Transverse colon (tissue), 4 donors: Measurements from ENCODE around the gene CRACDL. TPM values are rescaled to one million over a fixed set of nuclear protein-coding genes. Genes with fewer than 3 reads are reported as not detected.
A peak's percentile ranks its signal among the peaks of the same experiment; 100 is the strongest.

Experiments used
- DNase-seq: peaks from one replicate; pipeline ENCODE4 v3.0.0-alpha.2; 2019
- H3K27ac ChIP-seq, 4 donors: fragments of 200-600 bp; sonication (generic); 2 replicates each; pipeline ENCODE4 v1.5.1; 2016 to 2018; ENCODE audit warnings: inconsistent platforms in 4 of 4
- H3K27me3 ChIP-seq: fragments of 200-600 bp; sonication (generic); 2 replicates; pipeline ENCODE4 v1.5.1; 2017; ENCODE audit warnings: inconsistent platforms
- H3K36me3 ChIP-seq, 4 donors: fragments of 200-600 bp; sonication (generic); 2 replicates each; pipeline ENCODE4 v1.5.1; 2017 to 2019; ENCODE audit warnings: inconsistent platforms in 4 of 4
- H3K4me1 ChIP-seq, 4 donors: fragments of 200-600 bp; sonication (generic); 2 replicates each; pipeline ENCODE4 v1.5.1; 2017 to 2020; ENCODE audit warnings: inconsistent platforms in 4 of 4
- H3K4me3 ChIP-seq, 4 donors: fragments of 200-600 bp; sonication (generic); 1 replicate in 1 of 4; 2 replicates in 3 of 4; pipeline versions ENCODE4 v1.5.1 to v1.6.1; 2017 to 2019; ENCODE audit warnings: inconsistent platforms in 4 of 4
- H3K9me3 ChIP-seq, 2 donors: fragments of 200-600 bp; sonication (generic); 2 replicates each; pipeline ENCODE4 v1.5.1; 2017 to 2019; ENCODE audit warnings: inconsistent platforms in 2 of 2
- CTCF ChIP-seq, 5 experiments: fragments of 200-600 bp in 3 of 5; fragments of 450-650 bp in 2 of 5; sonication (generic) in 3 of 5; IDR thresholded peaks; 1 replicate in 2 of 5; 2 replicates in 3 of 5; pipeline ENCODE4 v1.5.1; 2016 to 2017; ENCODE audit warnings: antibody characterized with exemption in 5 of 5, inconsistent platforms in 3 of 5, mild to moderate bottlenecking in 2 of 5, moderate library complexity in 1 of 5
- EP300 ChIP-seq: sonication (generic); formaldehyde crosslinking; IDR thresholded peaks from one replicate; pipeline ENCODE4 v1.6.1; 2017; ENCODE audit warnings: antibody characterized with exemption, low read depth
- POLR2A ChIP-seq: fragments of 450-650 bp; IDR thresholded peaks from one replicate; pipeline ENCODE4 v1.6.1; 2016; ENCODE audit warnings: antibody characterized with exemption, mild to moderate bottlenecking, moderate library complexity
- POLR2AphosphoS5 ChIP-seq, 3 donors: sonication (generic); formaldehyde crosslinking; IDR thresholded peaks; one replicate each; pipeline ENCODE4 v1.6.1; 2016; ENCODE audit warnings: antibody characterized with exemption in 3 of 3
- WGBS, 2 donors: methylation state at CpG; one replicate each; pipeline ENCODE4 v1.1.5; 2018; ENCODE audit warnings: low coverage in 1 of 2; 5-methylcytosine and 5-hydroxymethylcytosine counted together
- in situ Hi-C, 4 donors: fragments of 200-750 bp; cut with MboI; loops; one replicate each; pipeline versions ENCODE4 v1.15.0 to v1.15.1; 2017; ENCODE audit warnings: low sequenced_read_pairs in 3 of 4, low pct_ligation_motif_present in 1 of 4, low pct_unique_long_range_greater_than_20kb in 1 of 4
- intact Hi-C: fragments of 100-400 bp; cut with DNase I; formaldehyde crosslinking; loops from one replicate; pipeline ENCODE4 v1.15.1; 2023; ENCODE audit warnings: low total_unique reads
- total RNA-seq, 4 donors: library from RNA; depleted of rRNA; stranded (reverse); fragments of >200 nt; gene quantifications; one replicate each; pipeline ENCODE4 v1.1.0, GENCODE V29; 2016

CRACDL gene
- 10 to 100 TPM; 15.1 to 21.3 (median 16.9) TPM for total RNA-seq

GRCh38 chr2:98935777-98936352 is at the start of gene CRACDL:
TSS of gene CRACDL (minus strand) at chr2:98936225. CDS start at chr2:98846800, 89,425 bp downstream.
- peaks cover 0 to 17% (median 15%) of the 10 kb centered on the region in 4 donors for H3K4me1 ChIP-seq
- H3K36me3 ChIP-seq: no peaks in the 10 kb centered on the region
- H3K27me3 ChIP-seq: peaks cover 66% of the 10 kb centered on the region
- H3K4me3 ChIP-seq: peak within 1 kb of the TSS; percentile 5 to 51 (median 40)
- intact Hi-C loops (no loop called here), in situ Hi-C loops (no loop called here)
- WGBS, 2 donors: 0% methylated on average over 4 of the region's 82 CpGs; no CpG with 5 or more reads in 1 of the 2 donors
- no peak for DNase-seq
- no peak for TF ChIP-seq EP300
- no peak for TF ChIP-seq POLR2A
- no peak for TF ChIP-seq POLR2AphosphoS5 (IDR thresholded peaks at IDR 0.05)
- TF ChIP-seq CTCF (IDR thresholded peaks at IDR 0.05): no peak
- no peak within 1 kb of the TSS for H3K27ac ChIP-seq
- H3K9me3 ChIP-seq: no peaks in the 10 kb centered on the region

- in situ Hi-C loops (no loop called here), intact Hi-C loops (no loop called here)
- TF ChIP-seq EP300 (no peak), CTCF (IDR thresholded peaks at IDR 0.05) (no peak), POLR2AphosphoS5 (IDR thresholded peaks at IDR 0.05) (no peak), POLR2A (no peak)
- no peaks in the 10 kb centered on the region for H3K4me1 ChIP-seq
- no peak overlapping the region for H3K27ac ChIP-seq
- WGBS, 2 donors: 58 to 64% methylated on average over 2 of the region's 2 CpGs
- no peaks in the 10 kb centered on the region for H3K36me3 ChIP-seq
- no peak for DNase-seq
- H3K9me3 ChIP-seq: peaks cover 11 to 12% of the 10 kb centered on the region in 2 donors
- H3K27me3 ChIP-seq: peaks cover 6% of the 10 kb centered on the region
- H3K4me3 ChIP-seq: no peak overlapping the region
These were observed 39.6 kb upstream of the CRACDL start for GRCh38 chr2:98975611-98976010.

GRCh38 chr2:98972582-98973167 is 36.6 kb upstream of the CRACDL start:
- TF ChIP-seq POLR2A (no peak), POLR2AphosphoS5 (IDR thresholded peaks at IDR 0.05) (no peak), CTCF (IDR thresholded peaks at IDR 0.05) (no peak), EP300 (no peak)
- no peaks in the 10 kb centered on the region for H3K4me1 ChIP-seq
- in situ Hi-C loops: no loop called here
- no peak overlapping the region for H3K4me3 ChIP-seq
- H3K27ac ChIP-seq: no peak overlapping the region
- H3K27me3 ChIP-seq: peaks cover 6% of the 10 kb centered on the region
- peaks cover 12 to 26% of the 10 kb centered on the region in 2 donors for H3K9me3 ChIP-seq
- intact Hi-C loops: no loop called here
- H3K36me3 ChIP-seq: no peaks in the 10 kb centered on the region
- no peak for DNase-seq
- 96 to 100% methylated on average over 1 of the region's 1 CpG for WGBS, 2 donors

- no peak overlapping the region for H3K27ac ChIP-seq
- no peaks in the 10 kb centered on the region for H3K36me3 ChIP-seq
- TF ChIP-seq POLR2A: no peak
- no peak for DNase-seq
- H3K4me1 ChIP-seq: no peaks in the 10 kb centered on the region
- H3K4me3 ChIP-seq: no peak overlapping the region
- in situ Hi-C loops: no loop called here
- intact Hi-C loops: no loop called here
- H3K27me3 ChIP-seq: no peaks in the 10 kb centered on the region
- 71 to 78% methylated on average over 6 to 7 of the region's 7 CpGs for WGBS, 2 donors
- peaks cover 0 to 4% of the 10 kb centered on the region in 2 donors for H3K9me3 ChIP-seq
These were observed 23.9 kb upstream of the CRACDL start for GRCh38 chr2:98959810-98960507.
